Measurements from ENCODE around the gene IPCEF1. TPM values are rescaled to one million over a fixed set of nuclear protein-coding genes. Genes with fewer than 3 reads are reported as not detected.

Gene IPCEF1
- total and polyA plus RNA-seq, 8 donors = 2.4 to 6.9 (median 5.4) TPM

- no peak for ATAC-seq
- H3K27me3 ChIP-seq = no peaks in the 10 kb centered on the region
- no peaks in the 10 kb centered on the region for H3K4me1 ChIP-seq
- no peaks in the 10 kb centered on the region for H3K9me3 ChIP-seq
- TF ChIP-seq, protein P1, sequence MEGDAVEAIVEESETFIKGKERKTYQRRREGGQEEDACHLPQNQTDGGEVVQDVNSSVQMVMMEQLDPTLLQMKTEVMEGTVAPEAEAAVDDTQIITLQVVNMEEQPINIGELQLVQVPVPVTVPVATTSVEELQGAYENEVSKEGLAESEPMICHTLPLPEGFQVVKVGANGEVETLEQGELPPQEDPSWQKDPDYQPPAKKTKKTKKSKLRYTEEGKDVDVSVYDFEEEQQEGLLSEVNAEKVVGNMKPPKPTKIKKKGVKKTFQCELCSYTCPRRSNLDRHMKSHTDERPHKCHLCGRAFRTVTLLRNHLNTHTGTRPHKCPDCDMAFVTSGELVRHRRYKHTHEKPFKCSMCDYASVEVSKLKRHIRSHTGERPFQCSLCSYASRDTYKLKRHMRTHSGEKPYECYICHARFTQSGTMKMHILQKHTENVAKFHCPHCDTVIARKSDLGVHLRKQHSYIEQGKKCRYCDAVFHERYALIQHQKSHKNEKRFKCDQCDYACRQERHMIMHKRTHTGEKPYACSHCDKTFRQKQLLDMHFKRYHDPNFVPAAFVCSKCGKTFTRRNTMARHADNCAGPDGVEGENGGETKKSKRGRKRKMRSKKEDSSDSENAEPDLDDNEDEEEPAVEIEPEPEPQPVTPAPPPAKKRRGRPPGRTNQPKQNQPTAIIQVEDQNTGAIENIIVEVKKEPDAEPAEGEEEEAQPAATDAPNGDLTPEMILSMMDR (IDR thresholded peaks at IDR 0.05) = no peak
- no peaks in the 10 kb centered on the region for H3K36me3 ChIP-seq
- H3K4me3 ChIP-seq = no peak overlapping the region
- intact Hi-C loops (cut with DNase I) = no loop called here
- no peak for DNase-seq
- H3K27ac ChIP-seq = no peak overlapping the region
Observed at GRCh38 chr6:154395316-154395715, 38.7 kb upstream of the IPCEF1 start.

GRCh38 chr6:154394571-154394970 lies 38.0 kb upstream of the IPCEF1 start:
- H3K36me3 ChIP-seq = no peaks in the 10 kb centered on the region
- TF ChIP-seq, protein P1 (IDR thresholded peaks at IDR 0.05) = no peak
- H3K9me3 ChIP-seq = peaks cover 0 to under 1% of the 10 kb centered on the region in 2 donors
- no peak for ATAC-seq
- intact Hi-C loops (cut with DNase I) = no loop called here
- H3K4me1 ChIP-seq = no peaks in the 10 kb centered on the region
- H3K4me3 ChIP-seq = no peak overlapping the region
- H3K27ac ChIP-seq = no peak overlapping the region
- no peak for DNase-seq
- no peaks in the 10 kb centered on the region for H3K27me3 ChIP-seq

- Histone ChIP-seq H3K27me3 (no peaks in the 10 kb centered on the region), H3K9me3 (peaks cover 0 to 4% of the 10 kb centered on the region in 2 donors), H3K4me1 (no peaks in the 10 kb centered on the region), H3K4me3 (no peak overlapping the region), H3K36me3 (no peaks in the 10 kb centered on the region), H3K27ac (no peak overlapping the region)
- ATAC-seq (no peak), DNase-seq (no peak)
- TF ChIP-seq, protein P1 (IDR thresholded peaks at IDR 0.05) = no peak
- intact Hi-C loops (cut with DNase I) = no loop called here
Observed at GRCh38 chr6:154390034-154390433, 33.4 kb upstream of the IPCEF1 start.

DNA sequence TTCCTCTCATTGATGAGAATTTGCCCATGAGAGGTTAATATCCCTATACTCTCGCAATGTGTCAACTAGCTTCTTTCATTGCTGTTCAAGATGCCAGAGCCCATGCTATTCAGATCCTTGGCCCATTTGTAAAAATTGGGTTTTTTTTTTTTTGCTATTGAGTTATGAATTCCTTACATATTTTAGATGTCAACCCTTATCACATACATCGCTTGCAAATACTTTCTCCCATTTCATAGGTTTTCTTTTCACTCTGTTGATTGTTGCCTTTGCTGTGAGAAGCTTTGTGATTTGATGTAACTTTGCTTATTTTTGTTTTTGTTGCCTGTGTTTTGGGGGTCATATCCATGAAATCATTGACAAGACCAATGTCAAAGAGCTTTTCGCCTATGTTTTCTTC lies 32.2 kb upstream of the IPCEF1 start:
- Histone ChIP-seq H3K4me1 (no peaks in the 10 kb centered on the region), H3K4me3 (no peak overlapping the region), H3K36me3 (no peaks in the 10 kb centered on the region), H3K9me3 (peaks cover 0 to 4% of the 10 kb centered on the region in 2 donors), H3K27ac (no peak overlapping the region), H3K27me3 (no peaks in the 10 kb centered on the region)
- TF ChIP-seq, protein P1 (IDR thresholded peaks at IDR 0.05) = no peak
- no peak for DNase-seq
- intact Hi-C loops (cut with DNase I) = no loop called here
- ATAC-seq = no peak

GRCh38 chr6:154386848-154387717 lies 30.5 kb upstream of the IPCEF1 start:
- intact Hi-C loops (cut with DNase I) = no loop called here

More at GRCh38 chr6:154386848-154387717, 30.5 kb upstream of the IPCEF1 start:
- Histone ChIP-seq H3K27me3 (no peaks in the 10 kb centered on the region), H3K27ac (no peak overlapping the region), H3K4me1 (no peaks in the 10 kb centered on the region), H3K4me3 (no peak overlapping the region), H3K9me3 (peaks cover 0 to 11% of the 10 kb centered on the region in 2 donors), H3K36me3 (no peaks in the 10 kb centered on the region)
- DNase-seq = no peak
- TF ChIP-seq, protein P1 (IDR thresholded peaks at IDR 0.05) = no peak
- peak; percentile 69 for ATAC-seq
